K562 (cell line): ENCODE data around the gene TRAK1. TPM values are rescaled to one million over a fixed set of nuclear protein-coding genes. Genes with fewer than 3 reads are reported as not detected.

Experiments used
- ATAC-seq: fragments of 200-7000 bp; cut with Tn5 transposase; 3 replicates; pipeline ENCODE4 v1.9.1; 2020; ENCODE audit warnings: moderate library complexity
- BruUV-seq: library from RNA; stranded (reverse); fragments of 400-500 nt; replicated peaks from 2 replicates; lab custom pipeline; 2021; lab: Mats Ljungman, UMichigan
- CTCF ChIA-PET: fragments of 300-600 bp; formaldehyde crosslinking; extraction: SDS; loops from one replicate; lab custom pipeline; 2021; ENCODE audit warnings: low intra/inter-chr PET ratio; lab: Yijun Ruan, JAX
- POLR2A ChIA-PET: fragments of 300-600, 350-650 bp; sonication (Branson Sonifier 250); formaldehyde crosslinking; extraction: SDS; loops from one replicate; lab custom pipeline; 2021; ENCODE audit warnings: antibody characterized with exemption, inconsistent platforms; lab: Yijun Ruan, JAX
- DNase-seq, 4 experiments: peaks; one replicate each; pipeline versions ENCODE4 v3.0.0 to v3.0.0-alpha.2; 2011 to 2018; ENCODE audit warnings: low spot score in 3 of 4, mixed read lengths in 3 of 4; ENCODE audit errors: extremely low read depth in 1 of 4
- FAIRE-seq: peaks from 2 replicates; lab custom pipeline; 2011; peaks lifted over from hg19 to GRCh38; lab: Jason Lieb, UNC
- H2AFZ ChIP-seq: 2 replicates; pipeline ENCODE4 v1.6.0; 2011; ENCODE audit warnings: low read depth, low read length, control low read depth, inconsistent platforms
- H3K27ac ChIP-seq: fragments of 200-600 bp; 3 replicates; pipeline ENCODE4 v1.8.0; 2011; ENCODE audit warnings: low read depth, mild to moderate bottlenecking, control low read depth, inconsistent platforms, low read length, moderate library complexity, mixed read lengths; ENCODE audit errors: extremely low read depth
- H3K27me3 ChIP-seq, 2 experiments: fragments of 300-600 bp in 1 of 2; 2 replicates in 1 of 2; 3 replicates in 1 of 2; pipeline versions ENCODE4 v1.6.0 to v1.8.0; 2011; ENCODE audit warnings: inconsistent platforms in 2 of 2, low read length in 2 of 2, mild to moderate bottlenecking in 1 of 2, mixed read lengths in 1 of 2, moderate library complexity in 1 of 2; ENCODE audit not compliant: control insufficient read depth in 2 of 2, insufficient read depth in 2 of 2
- H3K36me3 ChIP-seq: fragments of 300-600 bp; 3 replicates; pipeline ENCODE4 v1.8.0; 2011; ENCODE audit warnings: mild to moderate bottlenecking, low read length, inconsistent platforms; ENCODE audit not compliant: control insufficient read depth, insufficient read depth
- H3K4me1 ChIP-seq, 2 experiments: fragments of 200-600 bp in 1 of 2; replicated peaks in 1 of 2; 2 replicates in 1 of 2; 3 replicates in 1 of 2; pipeline versions ENCODE4 v1.5.1 to v1.8.0; 2011; ENCODE audit warnings: inconsistent platforms in 2 of 2, low read length in 2 of 2, mild to moderate bottlenecking in 1 of 2, mixed read lengths in 1 of 2, moderate library complexity in 1 of 2; ENCODE audit not compliant: control insufficient read depth in 2 of 2, insufficient read depth in 2 of 2
- H3K4me2 ChIP-seq: 2 replicates; pipeline ENCODE4 v1.6.1; 2011; ENCODE audit warnings: low read length, control low read depth, inconsistent platforms, mixed read lengths; ENCODE audit not compliant: insufficient read depth
- H3K4me3 ChIP-seq: fragments of 200-600 bp; sonication (generic), shearing (Covaris generic); 2 replicates; pipeline ENCODE4 v1.5.1; 2016; ENCODE audit warnings: control low read depth, inconsistent platforms
- H3K79me2 ChIP-seq: fragments of 200-600 bp; 3 replicates; pipeline ENCODE4 v1.8.0; 2011; ENCODE audit warnings: low read length, inconsistent platforms; ENCODE audit not compliant: control insufficient read depth, insufficient read depth
- H3K9ac ChIP-seq, 2 experiments: 2 replicates each; pipeline versions ENCODE4 v1.6.0 to v1.6.1; 2011; ENCODE audit warnings: low read depth in 2 of 2, low read length in 2 of 2, control low read depth in 1 of 2, inconsistent platforms in 1 of 2, mild to moderate bottlenecking in 1 of 2, mixed read lengths in 1 of 2; ENCODE audit not compliant: insufficient read depth in 1 of 2
- H3K9me1 ChIP-seq: one replicate; pipeline ENCODE4 v1.6.0; 2011; ENCODE audit warnings: inconsistent platforms, mild to moderate bottlenecking, low read length, moderate library complexity; ENCODE audit not compliant: control insufficient read depth, insufficient read depth
- H3K9me3 ChIP-seq: replicated peaks from 2 replicates; pipeline ENCODE4 v1.5.1; 2011; ENCODE audit warnings: low read depth, low read length, inconsistent platforms; ENCODE audit not compliant: control insufficient read depth, insufficient read depth
- H4K20me1 ChIP-seq: replicated peaks from 2 replicates; pipeline ENCODE4 v1.6.1; 2011; ENCODE audit warnings: low read length, inconsistent platforms, mixed read lengths; ENCODE audit not compliant: control insufficient read depth, insufficient read depth
- EHMT2 ChIP-seq: fragments of 450-650 bp; IDR thresholded peaks from 2 replicates; pipeline ENCODE4 v1.6.1; 2018; ENCODE audit warnings: antibody characterized with exemption
- MECOM ChIP-seq: fragments of 250-450 bp; sonication (Bioruptor Pico); IDR thresholded peaks from 2 replicates; pipeline ENCODE4 v1.8.0; 2022; ENCODE audit warnings: inconsistent platforms
- RERE ChIP-seq: sonication (generic); formaldehyde crosslinking; IDR thresholded peaks from 2 replicates; pipeline ENCODE4 v1.8.0; 2023; ENCODE audit warnings: missing genetic modification reagents, mild to moderate bottlenecking, borderline replicate concordance
- SMARCC2 ChIP-seq: fragments of 450-650 bp; IDR thresholded peaks from 2 replicates; pipeline ENCODE4 v1.6.1; 2017; ENCODE audit warnings: antibody characterized with exemption, moderate library complexity, mild to moderate bottlenecking, low read depth
- ZNF24 ChIP-seq: fragments of 450-650 bp; IDR thresholded peaks from 2 replicates; pipeline ENCODE4 v1.6.1; 2016
- ZNF384 ChIP-seq: IDR thresholded peaks from 2 replicates; pipeline ENCODE4 v1.6.1; 2012; ENCODE audit warnings: low read depth, low read length, improper control_type of control experiment
- ZZZ3 ChIP-seq: fragments of 450-650 bp; IDR thresholded peaks from 2 replicates; pipeline ENCODE4 v1.6.1; 2016; ENCODE audit warnings: antibody characterized with exemption, mild to moderate bottlenecking, moderate library complexity
- WGBS: fragments of 100-300 bp; shearing (Covaris generic); methylation state at CpG from one replicate; pipeline ENCODE4 v1.1.6; 2016; ENCODE audit warnings: low coverage, mixed read lengths; ENCODE audit not compliant: insufficient coverage; ENCODE audit errors: missing lambda C conversion rate; 5-methylcytosine and 5-hydroxymethylcytosine counted together
- in situ Hi-C: fragments of 300-500 bp; cut with MboI; formaldehyde crosslinking; loops from 4 replicates; pipeline ENCODE4 v1.15.0; 2018; ENCODE audit warnings: inconsistent platforms, mixed read lengths
- intact Hi-C: fragments of 100-400 bp; cut with micrococcal nuclease; formaldehyde crosslinking; loops from 2 replicates; pipeline ENCODE4 v1.14.2; 2022
- polyA plus RNA-seq, 8 experiments: library from polyadenylated mRNA; depleted of rRNA in 4 of 8; stranded (reverse) in 5 of 8; unstranded in 3 of 8; fragments of >200 nt; fragmentation: Nextera tagmentation in 2 of 8; fragmentation: Illumina TruSeq in 1 of 8; extraction: Ambion mirVana in 2 of 8; extraction: Trizol in 1 of 8; gene quantifications; 2 replicates each; pipeline versions ENCODE4 v1.2.1 to v1.2.3, GENCODE V29; 2011 to 2014; ENCODE audit warnings: inconsistent platforms in 1 of 8, missing spikeins in 1 of 8
- total RNA-seq, 7 experiments: library from RNA; depleted of rRNA in 6 of 7; stranded (reverse); fragments of >200 nt in 6 of 7; fragmentation: Illumina TruSeq in 2 of 7; extraction: Trizol in 2 of 7; gene quantifications; 2 replicates each; pipeline versions ENCODE4 v1.2.1 to v1.2.3, GENCODE V29; 2011 to 2021; ENCODE audit warnings: low replicate concordance in 1 of 7

TRAK1 gene
- total and polyA plus RNA-seq, 9 of the 15 experiments (the other 6 are each of a cell fraction or from before 2014, with no cell fraction given) = 5.3 to 28.5 (median 17.5) TPM

GRCh38 chr3:42140665-42141203, 49.6 kb downstream of the TRAK1 start:
- H3K9me1 ChIP-seq = no peaks in the 10 kb centered on the region
- ATAC-seq (no peak), FAIRE-seq (no peak), DNase-seq (no peak)
- no peaks in the 10 kb centered on the region for H3K4me1 ChIP-seq
- H4K20me1 ChIP-seq = peaks cover 8% of the 10 kb centered on the region; the same call in 1 of the 2 replicates
- in situ Hi-C loops (no loop called here), intact Hi-C loops (no loop called here)
- no peak overlapping the region for H3K4me2 ChIP-seq
- no peaks in the 10 kb centered on the region for H3K79me2 ChIP-seq
- no TSS peak for BruUV-seq
- no peaks in the 10 kb centered on the region; the same call in 2 of the 3 replicates for H3K36me3 ChIP-seq
- no peak overlapping the region for H3K27ac ChIP-seq
- POLR2A ChIA-PET = no interaction called here
- H3K27me3 ChIP-seq = no peaks in the 10 kb centered on the region
- TF ChIP-seq EHMT2 = no peak
- no peaks in the 10 kb centered on the region for H3K9me3 ChIP-seq
- no peak overlapping the region for H3K4me3 ChIP-seq
- CTCF ChIA-PET = no interaction called here
- H3K9ac ChIP-seq = peak overlapping the region in 1 of 2 experiments; percentile 12; a peak in 1 of 4 replicates
- no peak overlapping the region for H2AFZ ChIP-seq
- WGBS = 74% methylated on average over 7 of the region's 7 CpGs

- no TSS peak for BruUV-seq
- Histone ChIP-seq H3K4me2 (no peak overlapping the region), H3K4me1 (no peaks in the 10 kb centered on the region), H3K9ac (no peak overlapping the region), H3K36me3 (no peaks in the 10 kb centered on the region), H2AFZ (no peak overlapping the region), H3K79me2 (no peaks in the 10 kb centered on the region), H3K27ac (no peak overlapping the region), H3K9me3 (no peaks in the 10 kb centered on the region), H3K27me3 (no peaks in the 10 kb centered on the region), H3K9me1 (no peaks in the 10 kb centered on the region), H4K20me1 (peaks cover 8% of the 10 kb centered on the region; the same call in 1 of the 2 replicates), H3K4me3 (no peak overlapping the region)
- no peak for ATAC-seq
- ChIA-PET POLR2A (no interaction called here), CTCF (interaction anchor here (0.7 kb wide), 1 partner anchor 681 kb away, joined by 3 read pairs; no protein-coding TSS in a partner anchor)
- no peak for DNase-seq
- no peak for FAIRE-seq
- 51% methylated on average over 7 of the region's 7 CpGs for WGBS
- intact Hi-C loops (no loop called here), in situ Hi-C loops (no loop called here)
- no peak for TF ChIP-seq MECOM (CRISPR knock-in tag)
- TF ChIP-seq ZNF384 = no peak
- no peak for TF ChIP-seq RERE
- TF ChIP-seq SMARCC2 = no peak
- TF ChIP-seq ZNF24 = no peak
- TF ChIP-seq ZZZ3 = no peak
Measured at GRCh38 chr3:42143440-42143839, 52.3 kb downstream of the TRAK1 start.
